ENCODE data around the gene MAFG. TPM values are rescaled to one million over a fixed set of nuclear protein-coding genes. Genes with fewer than 3 reads are reported as not detected.
A peak's percentile ranks its signal among the peaks of the same experiment; 100 is the strongest.

MAFG gene
- total and polyA plus RNA-seq, 2 of the 13 experiments (the other 11 are each of a cell fraction or from before 2014, with no cell fraction given): 14.5 to 20.0 TPM

DNA sequence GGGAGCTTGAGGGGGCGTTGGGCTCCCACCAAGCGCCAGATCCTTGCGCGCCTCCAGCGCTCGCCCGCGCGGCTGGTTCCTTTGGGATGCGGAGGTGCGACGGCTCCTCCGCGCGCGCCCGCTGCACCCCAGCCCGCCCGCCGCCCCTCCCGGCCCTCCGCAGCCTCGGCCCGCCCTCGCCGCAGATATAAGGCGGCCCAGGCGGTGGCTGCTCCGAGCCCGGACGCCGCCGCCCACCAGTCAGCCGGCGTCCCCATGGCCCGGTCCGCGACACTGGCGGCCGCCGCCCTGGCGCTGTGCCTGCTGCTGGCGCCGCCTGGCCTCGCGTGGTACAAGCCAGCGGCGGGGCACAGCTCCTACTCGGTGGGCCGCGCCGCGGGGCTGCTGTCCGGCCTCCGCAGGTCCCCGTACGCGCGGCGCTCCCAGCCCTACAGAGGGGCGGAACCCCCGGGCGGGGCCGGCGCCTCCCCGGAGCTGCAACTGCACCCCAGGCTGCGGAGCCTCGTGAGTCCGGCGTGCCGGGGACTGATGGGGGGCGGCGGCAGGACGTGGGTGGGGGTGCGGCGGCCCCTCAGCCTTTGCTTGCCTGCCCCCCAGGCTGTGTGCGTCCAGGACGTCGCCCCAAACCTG is 25.4 kb downstream of the MAFG start, which contains the start of gene NPB (continued):
- TF ChIP-seq SOX6 (IDR thresholded peaks at IDR 0.05) (no peak), SOX6 (CRISPR knock-in tag; IDR thresholded peaks at IDR 0.05) (peak; percentile 3; the same call in 1 of the 2 replicates), NFKBIZ (CRISPR knock-in tag; IDR thresholded peaks at IDR 0.05) (no peak), RBM22 (optimal IDR thresholded peaks at IDR 0.05; ENCODE audit: low read length) (peak; percentile 12), SIX4 (CRISPR knock-in tag; IDR thresholded peaks at IDR 0.05) (no peak), ZNF577 (CRISPR knock-in tag; IDR thresholded peaks at IDR 0.05; ENCODE audit: borderline replicate concordance, low read depth) (no peak), GATA4 (IDR thresholded peaks at IDR 0.05; ENCODE audit: borderline replicate concordance, low read depth) (no peak), NKX3-1 (CRISPR knock-in tag; IDR thresholded peaks at IDR 0.05) (peak; percentile 77; the same call in 1 of the 2 replicates), ZNF589 (CRISPR knock-in tag; conservative IDR thresholded peaks at IDR 0.05) (no peak; the same call in 1 of the 2 replicates), GABPB1 (CRISPR knock-in tag; IDR thresholded peaks at IDR 0.05) (no peak), ZNF564 (CRISPR knock-in tag; IDR thresholded peaks at IDR 0.05) (no peak), ZSCAN30 (CRISPR knock-in tag; IDR thresholded peaks at IDR 0.05) (peak; percentile 43; the same call in 1 of the 2 replicates), ZKSCAN8 (CRISPR knock-in tag; IDR thresholded peaks at IDR 0.05; ENCODE audit: borderline replicate concordance) (no peak), ZNF335 (CRISPR knock-in tag; IDR thresholded peaks at IDR 0.05) (no peak)
- TF ChIP-seq, protein P1, sequence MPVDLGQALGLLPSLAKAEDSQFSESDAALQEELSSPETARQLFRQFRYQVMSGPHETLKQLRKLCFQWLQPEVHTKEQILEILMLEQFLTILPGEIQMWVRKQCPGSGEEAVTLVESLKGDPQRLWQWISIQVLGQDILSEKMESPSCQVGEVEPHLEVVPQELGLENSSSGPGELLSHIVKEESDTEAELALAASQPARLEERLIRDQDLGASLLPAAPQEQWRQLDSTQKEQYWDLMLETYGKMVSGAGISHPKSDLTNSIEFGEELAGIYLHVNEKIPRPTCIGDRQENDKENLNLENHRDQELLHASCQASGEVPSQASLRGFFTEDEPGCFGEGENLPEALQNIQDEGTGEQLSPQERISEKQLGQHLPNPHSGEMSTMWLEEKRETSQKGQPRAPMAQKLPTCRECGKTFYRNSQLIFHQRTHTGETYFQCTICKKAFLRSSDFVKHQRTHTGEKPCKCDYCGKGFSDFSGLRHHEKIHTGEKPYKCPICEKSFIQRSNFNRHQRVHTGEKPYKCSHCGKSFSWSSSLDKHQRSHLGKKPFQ (CRISPR knock-in tag; IDR thresholded peaks at IDR 0.05; ENCODE audit: insufficient replicate concordance): no peak
- TF ChIP-seq, protein P2, sequence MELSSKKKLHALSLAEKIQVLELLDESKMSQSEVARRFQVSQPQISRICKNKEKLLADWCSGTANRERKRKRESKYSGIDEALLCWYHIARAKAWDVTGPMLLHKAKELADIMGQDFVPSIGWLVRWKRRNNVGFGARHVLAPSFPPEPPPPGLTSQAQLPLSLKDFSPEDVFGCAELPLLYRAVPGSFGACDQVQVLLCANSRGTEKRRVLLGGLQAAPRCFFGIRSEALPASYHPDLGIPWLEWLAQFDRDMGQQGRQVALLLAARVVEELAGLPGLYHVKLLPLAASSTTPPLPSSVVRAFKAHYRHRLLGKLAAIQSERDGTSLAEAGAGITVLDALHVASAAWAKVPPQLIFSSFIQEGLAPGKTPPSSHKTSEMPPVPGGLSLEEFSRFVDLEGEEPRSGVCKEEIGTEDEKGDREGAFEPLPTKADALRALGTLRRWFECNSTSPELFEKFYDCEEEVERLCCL (CRISPR knock-in tag; IDR thresholded peaks at IDR 0.05; ENCODE audit: borderline replicate concordance): no peak
- TF ChIP-seq, protein P3, sequence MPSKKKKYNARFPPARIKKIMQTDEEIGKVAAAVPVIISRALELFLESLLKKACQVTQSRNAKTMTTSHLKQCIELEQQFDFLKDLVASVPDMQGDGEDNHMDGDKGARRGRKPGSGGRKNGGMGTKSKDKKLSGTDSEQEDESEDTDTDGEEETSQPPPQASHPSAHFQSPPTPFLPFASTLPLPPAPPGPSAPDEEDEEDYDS (CRISPR knock-in tag; IDR thresholded peaks at IDR 0.05): no peak
- TF ChIP-seq, protein P4, sequence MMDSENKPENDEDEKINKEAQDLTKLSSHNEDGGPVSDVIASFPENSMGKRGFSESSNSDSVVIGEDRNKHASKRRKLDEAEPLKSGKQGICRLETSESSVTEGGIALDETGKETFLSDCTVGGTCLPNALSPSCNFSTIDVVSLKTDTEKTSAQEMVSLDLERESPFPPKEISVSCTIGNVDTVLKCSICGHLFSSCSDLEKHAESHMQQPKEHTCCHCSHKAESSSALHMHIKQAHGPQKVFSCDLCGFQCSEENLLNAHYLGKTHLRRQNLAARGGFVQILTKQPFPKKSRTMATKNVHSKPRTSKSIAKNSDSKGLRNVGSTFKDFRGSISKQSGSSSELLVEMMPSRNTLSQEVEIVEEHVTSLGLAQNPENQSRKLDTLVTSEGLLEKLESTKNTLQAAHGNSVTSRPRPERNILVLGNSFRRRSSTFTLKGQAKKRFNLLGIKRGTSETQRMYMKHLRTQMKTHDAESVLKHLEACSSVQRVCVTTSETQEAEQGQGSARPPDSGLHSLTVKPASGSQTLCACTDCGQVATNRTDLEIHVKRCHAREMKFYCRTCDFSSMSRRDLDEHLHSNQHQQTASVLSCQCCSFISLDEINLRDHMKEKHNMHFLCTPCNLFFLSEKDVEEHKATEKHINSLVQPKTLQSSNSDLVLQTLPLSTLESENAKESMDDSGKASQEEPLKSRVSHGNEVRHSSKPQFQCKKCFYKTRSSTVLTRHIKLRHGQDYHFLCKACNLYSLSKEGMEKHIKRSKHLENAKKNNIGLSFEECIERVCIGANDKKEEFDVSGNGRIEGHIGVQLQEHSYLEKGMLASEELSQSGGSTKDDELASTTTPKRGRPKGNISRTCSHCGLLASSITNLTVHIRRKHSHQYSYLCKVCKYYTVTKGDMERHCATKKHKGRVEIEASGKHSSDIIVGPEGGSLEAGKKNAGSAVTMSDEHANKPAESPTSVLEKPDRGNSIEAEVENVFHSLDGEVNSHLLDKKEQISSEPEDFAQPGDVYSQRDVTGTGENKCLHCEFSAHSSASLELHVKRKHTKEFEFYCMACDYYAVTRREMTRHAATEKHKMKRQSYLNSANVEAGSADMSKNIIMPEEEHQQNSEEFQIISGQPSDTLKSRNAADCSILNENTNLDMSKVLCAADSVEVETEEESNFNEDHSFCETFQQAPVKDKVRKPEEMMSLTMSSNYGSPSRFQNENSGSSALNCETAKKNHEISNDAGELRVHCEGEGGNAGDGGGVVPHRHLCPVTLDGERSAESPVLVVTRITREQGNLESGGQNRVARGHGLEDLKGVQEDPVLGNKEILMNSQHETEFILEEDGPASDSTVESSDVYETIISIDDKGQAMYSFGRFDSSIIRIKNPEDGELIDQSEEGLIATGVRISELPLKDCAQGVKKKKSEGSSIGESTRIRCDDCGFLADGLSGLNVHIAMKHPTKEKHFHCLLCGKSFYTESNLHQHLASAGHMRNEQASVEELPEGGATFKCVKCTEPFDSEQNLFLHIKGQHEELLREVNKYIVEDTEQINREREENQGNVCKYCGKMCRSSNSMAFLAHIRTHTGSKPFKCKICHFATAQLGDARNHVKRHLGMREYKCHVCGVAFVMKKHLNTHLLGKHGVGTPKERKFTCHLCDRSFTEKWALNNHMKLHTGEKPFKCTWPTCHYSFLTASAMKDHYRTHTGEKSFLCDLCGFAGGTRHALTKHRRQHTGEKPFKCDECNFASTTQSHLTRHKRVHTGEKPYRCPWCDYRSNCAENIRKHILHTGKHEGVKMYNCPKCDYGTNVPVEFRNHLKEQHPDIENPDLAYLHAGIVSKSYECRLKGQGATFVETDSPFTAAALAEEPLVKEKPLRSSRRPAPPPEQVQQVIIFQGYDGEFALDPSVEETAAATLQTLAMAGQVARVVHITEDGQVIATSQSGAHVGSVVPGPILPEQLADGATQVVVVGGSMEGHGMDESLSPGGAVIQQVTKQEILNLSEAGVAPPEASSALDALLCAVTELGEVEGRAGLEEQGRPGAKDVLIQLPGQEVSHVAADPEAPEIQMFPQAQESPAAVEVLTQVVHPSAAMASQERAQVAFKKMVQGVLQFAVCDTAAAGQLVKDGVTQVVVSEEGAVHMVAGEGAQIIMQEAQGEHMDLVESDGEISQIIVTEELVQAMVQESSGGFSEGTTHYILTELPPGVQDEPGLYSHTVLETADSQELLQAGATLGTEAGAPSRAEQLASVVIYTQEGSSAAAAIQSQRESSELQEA (CRISPR knock-in tag; IDR thresholded peaks at IDR 0.05; ENCODE audit: not compliant biosample characterization): no peak

All from HepG2 (cell line).